ENCODE results near the gene PPP1R14B.
"Not testable (repeated sequence)": the region's sequence is repeated elsewhere in the genome, so short reads cannot be mapped to it uniquely, and the experiment has no call there.

Gene PPP1R14B

DNA sequence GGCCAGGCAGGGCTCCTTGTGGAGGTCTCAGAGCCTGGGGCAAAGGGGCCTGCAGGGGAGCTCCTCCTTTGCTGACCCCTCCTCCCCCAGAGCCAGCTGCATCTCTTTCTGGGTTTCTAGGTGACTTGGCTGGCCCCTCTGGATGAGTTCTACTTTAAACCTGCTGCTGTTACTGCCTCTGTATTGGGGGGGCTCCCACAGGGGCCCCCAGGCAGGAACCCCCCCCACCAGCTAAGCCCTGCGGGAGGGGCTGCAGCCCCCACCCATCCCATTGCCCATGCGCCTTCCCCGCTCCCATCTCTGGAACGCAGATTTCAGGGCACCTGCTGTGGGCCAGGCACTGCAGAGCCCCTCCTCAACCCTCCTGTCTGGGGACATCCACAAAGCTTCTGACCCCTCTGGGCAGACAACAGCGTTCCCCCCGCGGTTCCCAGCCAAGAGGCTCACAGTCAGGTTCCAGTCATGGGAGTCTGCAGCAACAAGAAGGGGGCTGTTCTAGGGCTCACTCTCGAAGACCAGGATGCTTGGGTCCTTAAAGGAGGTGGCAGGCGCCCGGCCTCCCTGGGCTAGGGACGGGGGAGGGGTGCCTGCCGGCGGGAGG is 3.8 kb upstream of the PPP1R14B start:
- peak overlapping the region; percentile 59 for H3K4me3 ChIP-seq (replicated peaks; ENCODE audit: low read depth, low read length)
- H3K27me3 ChIP-seq (replicated peaks; ENCODE audit: control insufficient read depth, insufficient read depth, low read length), result no peaks in the 10 kb centered on the region
- TF ChIP-seq, protein P1, sequence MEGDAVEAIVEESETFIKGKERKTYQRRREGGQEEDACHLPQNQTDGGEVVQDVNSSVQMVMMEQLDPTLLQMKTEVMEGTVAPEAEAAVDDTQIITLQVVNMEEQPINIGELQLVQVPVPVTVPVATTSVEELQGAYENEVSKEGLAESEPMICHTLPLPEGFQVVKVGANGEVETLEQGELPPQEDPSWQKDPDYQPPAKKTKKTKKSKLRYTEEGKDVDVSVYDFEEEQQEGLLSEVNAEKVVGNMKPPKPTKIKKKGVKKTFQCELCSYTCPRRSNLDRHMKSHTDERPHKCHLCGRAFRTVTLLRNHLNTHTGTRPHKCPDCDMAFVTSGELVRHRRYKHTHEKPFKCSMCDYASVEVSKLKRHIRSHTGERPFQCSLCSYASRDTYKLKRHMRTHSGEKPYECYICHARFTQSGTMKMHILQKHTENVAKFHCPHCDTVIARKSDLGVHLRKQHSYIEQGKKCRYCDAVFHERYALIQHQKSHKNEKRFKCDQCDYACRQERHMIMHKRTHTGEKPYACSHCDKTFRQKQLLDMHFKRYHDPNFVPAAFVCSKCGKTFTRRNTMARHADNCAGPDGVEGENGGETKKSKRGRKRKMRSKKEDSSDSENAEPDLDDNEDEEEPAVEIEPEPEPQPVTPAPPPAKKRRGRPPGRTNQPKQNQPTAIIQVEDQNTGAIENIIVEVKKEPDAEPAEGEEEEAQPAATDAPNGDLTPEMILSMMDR (IDR thresholded peaks at IDR 0.05; ENCODE audit: insufficient read depth, low read length, poor library complexity, severe bottlenecking), result no peak
- no peak for DNase-seq (ENCODE audit: extremely low read depth, insufficient read length)
- H3K36me3 ChIP-seq (ENCODE audit: control insufficient read depth, insufficient read depth, low read length), result peaks cover 1% of the 10 kb centered on the region; the same call in 1 of the 2 replicates

- Histone ChIP-seq H3K27me3 (replicated peaks; ENCODE audit: control insufficient read depth, insufficient read depth, low read length) (no peaks in the 10 kb centered on the region), H3K4me3 (replicated peaks; ENCODE audit: low read depth, low read length) (no peak overlapping the region), H3K36me3 (ENCODE audit: control insufficient read depth, insufficient read depth, low read length) (peaks cover 2% of the 10 kb centered on the region; the same call in 1 of the 2 replicates)
- TF ChIP-seq, protein P1 (IDR thresholded peaks at IDR 0.05; ENCODE audit: insufficient read depth, low read length, poor library complexity, severe bottlenecking), result no peak
- DNase-seq (ENCODE audit: extremely low read depth, insufficient read length), result no peak
Measured at GRCh38 chr11:64249563-64250414, 3.0 kb upstream of the PPP1R14B start.

GRCh38 chr11:64249038-64249437 is 2.3 kb upstream of the PPP1R14B start:
- Histone ChIP-seq H3K27me3 (replicated peaks; ENCODE audit: control insufficient read depth, insufficient read depth, low read length) (no peaks in the 10 kb centered on the region), H3K4me3 (replicated peaks; ENCODE audit: low read depth, low read length) (no peak overlapping the region)
- TF ChIP-seq, protein P1 (IDR thresholded peaks at IDR 0.05; ENCODE audit: insufficient read depth, low read length, poor library complexity, severe bottlenecking), result no peak

GRCh38 chr11:64248578-64248977 is 1.8 kb upstream of the PPP1R14B start:
- TF ChIP-seq, protein P1 (IDR thresholded peaks at IDR 0.05; ENCODE audit: insufficient read depth, low read length, poor library complexity, severe bottlenecking), result no peak
- Histone ChIP-seq H3K4me3 (replicated peaks; ENCODE audit: low read depth, low read length) (no peak overlapping the region), H3K36me3 (ENCODE audit: control insufficient read depth, insufficient read depth, low read length) (peaks cover 7% of the 10 kb centered on the region), H3K27me3 (replicated peaks; ENCODE audit: control insufficient read depth, insufficient read depth, low read length) (no peaks in the 10 kb centered on the region)
- DNase-seq (ENCODE audit: extremely low read depth, insufficient read length), result no peak

More at GRCh38 chr11:64249038-64249437, 2.3 kb upstream of the PPP1R14B start:
- H3K36me3 ChIP-seq (ENCODE audit: control insufficient read depth, insufficient read depth, low read length), result peaks cover 2% of the 10 kb centered on the region
- no peak for DNase-seq (ENCODE audit: extremely low read depth, insufficient read length)

DNA sequence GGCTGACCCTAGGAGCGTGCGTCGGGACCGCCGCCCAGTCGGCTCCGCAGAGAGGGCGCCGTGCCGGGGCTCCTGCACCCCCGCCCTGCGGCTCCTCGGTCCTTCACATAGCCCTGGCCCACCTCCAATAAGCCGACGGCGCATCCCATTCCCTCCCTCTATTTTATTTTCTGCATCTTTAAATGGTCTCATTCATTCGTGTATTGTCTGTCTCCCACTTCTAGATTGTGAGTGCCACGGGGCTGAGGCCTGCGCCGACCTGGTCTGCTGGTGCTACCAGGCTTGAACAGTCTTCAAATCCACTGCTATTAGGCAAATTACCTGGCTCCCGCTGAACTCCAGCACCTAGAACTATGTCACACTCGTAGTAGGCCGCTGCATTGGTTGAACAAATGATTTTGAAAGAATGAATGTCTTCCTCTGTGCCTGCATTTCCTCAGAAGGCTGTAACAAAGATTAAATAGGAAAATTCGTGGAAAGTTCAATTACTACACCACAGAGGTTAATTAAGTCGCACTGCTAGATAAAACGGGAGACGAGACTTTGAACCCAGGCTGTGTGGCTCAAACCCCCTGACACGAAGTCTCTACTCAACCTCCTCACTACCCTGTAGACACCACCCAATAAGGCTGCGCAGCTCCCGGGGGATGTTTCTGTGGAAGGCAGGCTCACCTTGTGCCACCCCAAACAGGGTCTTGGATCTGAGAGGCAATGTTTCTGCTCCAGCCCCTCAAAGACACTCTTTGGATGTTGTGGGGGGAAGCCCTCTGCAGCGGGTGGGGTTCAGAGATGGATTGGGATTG is 1.2 kb upstream of the PPP1R14B start:
- TF ChIP-seq, protein P1 (IDR thresholded peaks at IDR 0.05; ENCODE audit: insufficient read depth, low read length, poor library complexity, severe bottlenecking), result no peak
- H3K4me3 ChIP-seq (replicated peaks; ENCODE audit: low read depth, low read length), result peak overlapping the region; percentile 78
- H3K27me3 ChIP-seq (replicated peaks; ENCODE audit: control insufficient read depth, insufficient read depth, low read length), result no peaks in the 10 kb centered on the region
- H3K36me3 ChIP-seq (ENCODE audit: control insufficient read depth, insufficient read depth, low read length), result peaks cover 13% of the 10 kb centered on the region
- no peak for DNase-seq (ENCODE audit: extremely low read depth, insufficient read length)

- not testable (repeated sequence) for DNase-seq (ENCODE audit: extremely low read depth, insufficient read length); H3K27me3 ChIP-seq (replicated peaks; ENCODE audit: control insufficient read depth, insufficient read depth, low read length)
- Histone ChIP-seq H3K36me3 (ENCODE audit: control insufficient read depth, insufficient read depth, low read length) (peaks cover 13% of the 10 kb centered on the region), H3K4me3 (replicated peaks; ENCODE audit: low read depth, low read length) (peak overlapping the region; percentile 93)
Measured at GRCh38 chr11:64246621-64246870, 197 bp downstream of the PPP1R14B start.
